HG03064 (cell line): Measurements from ENCODE around the gene GIGYF1.
"Not testable (repeated sequence)": the region's sequence is repeated elsewhere in the genome, so short reads cannot be mapped to it uniquely, and the experiment has no call there.

Experiments used
- ATAC-seq: cut with Tn5 transposase; IDR thresholded peaks from one replicate; pipeline ENCODE4 v1.9.1; 2021; ENCODE audit warnings: low read depth; ENCODE audit not compliant: unreplicated experiment

GIGYF1 gene

DNA sequence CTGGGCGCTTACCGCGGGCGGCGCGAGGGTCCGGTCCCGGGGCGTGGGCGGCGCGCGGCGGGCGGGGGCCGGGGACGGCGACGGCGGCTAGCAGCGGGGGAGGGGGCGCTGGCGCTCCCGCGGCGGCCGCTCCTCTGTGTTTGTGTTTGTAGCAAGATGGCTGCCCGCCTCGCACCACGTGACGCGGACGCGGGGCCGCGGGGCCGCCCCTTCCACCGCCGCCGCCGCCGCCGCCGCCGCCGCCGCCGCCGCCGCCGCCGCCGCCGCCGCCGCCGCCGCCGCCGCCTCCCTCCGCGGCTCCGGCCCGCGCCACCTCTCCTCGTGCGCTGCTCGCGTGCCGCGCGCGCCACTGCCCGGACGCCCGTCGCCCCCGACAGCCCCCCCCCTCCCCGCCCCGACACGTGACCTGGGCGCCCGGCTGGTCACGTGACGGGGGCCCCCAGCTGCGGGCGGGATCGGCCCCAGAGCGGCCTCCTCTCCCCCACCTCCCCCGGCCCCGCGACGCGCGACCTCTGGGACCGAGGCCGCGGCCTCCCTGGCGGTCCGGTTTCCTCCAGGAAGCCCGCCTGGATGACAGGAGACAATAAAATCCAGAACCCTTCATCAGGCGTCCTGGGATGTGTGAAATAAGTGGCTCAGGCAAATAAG, at the start of gene GIGYF1:
Gene GIGYF1 (minus strand): TSS at position 153 of the 648 bp plus-strand sequence. CDS start 6,012 bp downstream, outside the sequence.
- ATAC-seq, result peak; percentile 42

GRCh38 chr7:100739934-100740333, 45.9 kb upstream of the GIGYF1 start:
- no peak for ATAC-seq

DNA sequence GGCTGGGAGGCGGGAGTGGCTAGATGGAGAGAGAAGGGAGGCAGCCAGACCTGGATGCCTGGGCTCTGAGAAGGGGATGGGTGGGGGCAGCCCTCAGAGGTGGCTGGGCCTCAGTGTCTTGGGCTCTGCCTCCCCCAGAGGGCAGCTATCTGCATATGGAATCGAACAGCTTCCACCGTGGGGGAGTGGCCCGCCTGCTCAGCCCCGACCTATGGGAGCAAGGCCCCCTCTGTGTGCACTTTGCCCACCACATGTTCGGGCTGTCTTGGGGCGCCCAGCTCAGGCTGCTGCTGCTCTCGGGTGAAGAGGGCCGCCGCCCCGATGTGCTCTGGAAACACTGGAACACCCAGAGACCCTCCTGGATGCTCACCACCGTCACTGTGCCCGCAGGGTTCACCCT, 42.6 kb upstream of the GIGYF1 start:
- no peak for ATAC-seq

DNA sequence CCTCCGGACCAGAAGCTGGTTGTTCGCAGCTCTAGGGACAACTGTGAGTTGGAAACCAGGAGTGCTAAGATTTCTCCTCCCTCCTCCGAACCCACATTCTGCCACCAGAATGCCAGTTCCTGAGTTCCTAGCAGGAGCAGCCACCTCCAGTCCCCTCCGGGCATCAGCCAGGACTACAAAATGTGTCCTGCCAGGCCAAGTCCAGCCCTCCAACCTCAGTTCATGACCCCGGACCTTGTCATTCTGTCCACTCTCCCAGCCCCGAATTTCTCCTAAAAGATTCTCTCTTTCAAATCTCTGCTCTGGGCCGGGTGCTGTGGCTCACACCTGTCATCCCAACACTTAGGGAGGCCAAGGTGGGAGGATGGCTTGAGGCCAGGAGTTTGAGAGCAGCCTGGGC, 41.7 kb upstream of the GIGYF1 start:
- ATAC-seq, result no peak

DNA sequence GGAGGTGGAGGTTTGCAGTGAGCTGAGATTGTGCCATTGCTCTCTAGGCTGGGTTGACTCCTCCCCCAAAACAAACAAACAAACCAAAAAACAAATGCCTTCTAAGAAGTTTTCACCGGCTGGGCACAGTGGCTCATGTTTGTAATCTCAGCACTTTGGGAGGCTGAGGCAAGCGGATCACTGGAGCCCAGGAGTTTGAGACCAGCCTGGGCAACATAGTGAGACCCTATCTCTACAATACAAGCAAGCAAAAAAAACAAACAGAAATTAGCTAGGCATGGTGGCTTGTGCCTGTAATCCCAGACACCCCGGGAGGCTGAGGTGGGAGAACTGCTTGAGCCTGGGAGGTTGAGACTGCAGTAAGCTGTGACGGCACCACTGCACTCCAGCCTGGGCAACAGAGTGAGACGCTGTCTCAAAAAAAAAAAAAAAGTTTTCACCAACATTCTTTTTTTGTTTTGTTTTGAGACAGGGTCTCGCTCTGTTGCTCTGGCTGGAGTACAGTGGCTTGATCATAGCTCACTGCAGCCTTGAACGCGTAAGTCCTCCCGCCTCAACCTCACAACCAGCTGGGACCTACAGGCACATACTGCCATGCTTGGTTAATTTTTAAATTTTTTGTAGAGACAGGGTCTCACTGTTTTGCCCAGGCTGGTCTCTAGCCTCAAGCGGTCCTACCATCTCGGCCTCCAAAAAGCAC, 38.0 kb upstream of the GIGYF1 start:
- ATAC-seq, result no peak

GRCh38 chr7:100730136-100730800, 36.2 kb upstream of the GIGYF1 start:
- ATAC-seq, result no peak

DNA sequence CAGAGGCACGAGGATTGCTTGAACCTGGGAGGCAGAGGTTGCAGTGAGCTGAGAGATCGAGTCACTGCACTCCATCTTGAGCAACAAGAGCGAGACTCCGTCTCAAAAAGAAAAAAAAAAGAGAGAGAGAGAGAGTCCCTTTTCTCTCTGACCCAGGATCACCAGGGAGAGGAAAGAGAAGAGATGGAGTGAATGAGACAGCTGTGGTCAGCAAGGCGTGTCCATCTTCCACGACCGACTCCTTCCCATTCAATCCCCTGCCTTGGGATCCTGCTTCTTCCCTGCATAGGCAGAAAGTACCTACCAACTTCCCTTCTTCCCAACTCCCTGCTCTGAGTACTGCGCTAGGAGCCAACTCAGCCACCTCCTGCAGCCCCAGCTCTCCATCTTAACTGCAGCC, 34.1 kb upstream of the GIGYF1 start:
- ATAC-seq, result no peak

DNA sequence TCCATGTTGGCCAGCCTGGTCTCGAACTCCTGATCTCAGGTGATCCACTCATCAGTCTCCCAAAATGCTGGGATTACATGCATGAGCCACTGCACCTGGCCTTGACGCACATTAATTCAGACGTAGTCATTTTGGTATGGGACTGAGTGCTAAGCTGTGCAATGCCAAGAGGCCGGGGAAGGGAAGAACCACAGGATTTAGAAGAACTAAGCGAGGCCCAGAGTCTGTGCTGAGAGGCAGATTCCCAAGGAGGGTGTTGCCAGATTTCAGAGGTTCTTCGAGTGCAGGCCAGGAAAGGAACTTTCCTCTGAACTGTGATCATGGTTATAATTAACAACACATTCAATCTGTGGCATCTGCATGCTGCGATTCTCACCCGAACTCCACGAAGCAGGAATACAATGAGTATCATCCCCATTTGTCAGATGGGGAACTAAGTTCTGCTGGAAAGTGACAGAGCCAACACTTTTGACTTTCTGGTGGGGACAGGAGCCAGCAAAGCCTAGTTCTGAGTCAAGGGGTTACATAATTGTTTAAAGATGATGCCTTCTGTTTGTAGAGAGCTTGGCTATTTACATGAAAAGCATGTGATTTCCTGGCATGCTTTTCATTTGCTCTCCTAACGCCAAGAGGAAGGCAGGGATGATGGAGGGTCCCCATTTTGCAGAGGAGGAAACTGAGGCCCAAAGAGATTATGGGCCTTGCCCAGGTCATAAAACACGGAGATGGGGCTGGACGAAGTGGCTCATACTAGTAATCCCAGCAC, 33.1 kb upstream of the GIGYF1 start:
- no peak for ATAC-seq

DNA sequence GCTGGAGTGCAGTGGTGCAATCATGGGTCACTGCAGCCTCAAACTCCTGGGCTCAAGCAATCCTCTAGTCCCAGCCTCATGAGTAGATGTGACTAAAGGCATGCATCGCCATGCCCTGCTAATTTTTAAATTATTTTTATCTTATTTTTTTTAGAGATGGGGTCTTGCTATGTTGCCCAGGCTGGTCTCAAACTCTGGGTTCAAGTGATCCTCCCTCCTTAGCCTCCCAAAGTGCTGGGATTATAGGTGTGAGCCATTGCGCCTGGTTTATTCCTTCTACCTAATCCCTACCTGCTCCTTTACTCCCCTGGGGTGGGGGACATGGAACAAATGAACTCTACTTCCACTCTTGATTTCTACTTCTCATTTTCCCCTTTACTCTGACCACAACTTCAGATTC, 30.3 kb upstream of the GIGYF1 start:
- ATAC-seq, result not testable (repeated sequence)

DNA sequence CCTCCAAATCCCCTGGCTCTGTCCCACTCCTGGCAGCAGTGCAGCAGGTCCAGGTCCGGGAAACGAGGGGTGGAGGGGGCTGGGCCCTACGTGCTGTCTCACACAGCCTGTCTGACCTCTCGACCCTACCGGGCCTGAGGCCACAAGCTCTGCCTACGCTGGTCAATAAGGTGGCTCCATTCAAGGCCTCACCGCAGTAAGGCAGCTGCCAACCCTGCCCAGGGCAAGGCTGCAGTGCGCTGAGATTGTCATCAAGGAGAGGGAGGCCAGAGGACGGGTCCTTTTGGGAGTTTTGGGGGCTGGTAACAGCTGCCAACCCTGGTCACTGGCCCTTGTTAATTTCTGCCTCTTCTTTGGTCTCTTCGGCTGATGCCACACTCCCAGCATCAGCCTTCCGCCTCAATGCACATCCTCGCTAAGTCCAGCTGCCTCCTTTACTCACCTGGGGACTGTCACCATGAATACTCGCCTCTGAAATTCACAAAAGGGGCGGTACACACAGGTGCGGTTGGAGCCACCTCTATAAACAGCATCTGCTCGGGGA, 29.8 kb upstream of the GIGYF1 start:
- ATAC-seq, result no peak

- no peak for ATAC-seq
Measured at GRCh38 chr7:100722480-100723212, 28.6 kb upstream of the GIGYF1 start.

GRCh38 chr7:100721505-100721812, 27.4 kb upstream of the GIGYF1 start:
- ATAC-seq, result no peak

GRCh38 chr7:100720671-100721504, 26.8 kb upstream of the GIGYF1 start:
- ATAC-seq, result no peak

DNA sequence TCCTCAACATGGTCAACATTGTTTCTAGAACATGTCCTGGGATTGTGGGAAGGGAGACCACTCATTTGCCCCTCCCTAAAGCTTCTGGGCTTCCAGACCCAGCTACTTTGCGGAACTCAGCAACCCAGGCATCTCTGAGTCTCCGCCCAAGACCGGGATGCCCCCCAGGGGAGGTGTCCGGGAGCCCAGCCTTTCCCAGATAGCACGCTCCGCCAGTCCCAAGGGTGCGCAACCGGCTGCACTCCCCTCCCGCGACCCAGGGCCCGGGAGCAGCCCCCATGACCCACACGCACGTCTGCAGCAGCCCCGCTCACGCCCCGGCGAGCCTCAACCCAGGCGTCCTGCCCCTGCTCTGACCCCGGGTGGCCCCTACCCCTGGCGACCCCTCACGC, 26.2 kb upstream of the GIGYF1 start, which contains the start of gene EPO:
Gene EPO (plus strand): TSS at position 190 of the 392 bp plus-strand sequence. CDS start 513 bp downstream, outside the sequence.
- no peak for ATAC-seq

- ATAC-seq, result no peak
Measured at GRCh38 chr7:100719523-100720278, 25.7 kb upstream of the GIGYF1 start.

DNA sequence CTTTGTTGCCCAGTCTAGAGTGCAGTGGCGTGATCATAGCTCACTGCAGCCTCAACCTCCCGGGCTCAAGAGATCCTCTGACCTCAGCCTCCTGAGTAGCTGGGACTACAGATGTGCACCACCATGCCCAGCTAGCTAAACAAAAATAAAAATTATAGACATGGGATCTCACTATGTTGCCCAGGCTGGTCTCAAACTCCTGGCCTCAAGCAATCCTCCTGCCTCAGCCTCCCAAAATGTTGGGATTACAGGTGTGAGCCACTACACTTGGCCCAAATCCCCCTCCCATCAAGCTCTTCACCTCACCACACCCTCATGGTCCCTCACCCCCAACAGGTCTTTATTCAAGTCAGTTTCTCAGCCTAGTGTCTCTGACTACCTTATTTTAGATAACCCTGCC, 23.0 kb upstream of the GIGYF1 start:
- not testable (repeated sequence) for ATAC-seq

GRCh38 chr7:100714725-100715124, 20.7 kb upstream of the GIGYF1 start:
- ATAC-seq, result no peak

GRCh38 chr7:100711369-100711768, 17.3 kb upstream of the GIGYF1 start:
- no peak for ATAC-seq

DNA sequence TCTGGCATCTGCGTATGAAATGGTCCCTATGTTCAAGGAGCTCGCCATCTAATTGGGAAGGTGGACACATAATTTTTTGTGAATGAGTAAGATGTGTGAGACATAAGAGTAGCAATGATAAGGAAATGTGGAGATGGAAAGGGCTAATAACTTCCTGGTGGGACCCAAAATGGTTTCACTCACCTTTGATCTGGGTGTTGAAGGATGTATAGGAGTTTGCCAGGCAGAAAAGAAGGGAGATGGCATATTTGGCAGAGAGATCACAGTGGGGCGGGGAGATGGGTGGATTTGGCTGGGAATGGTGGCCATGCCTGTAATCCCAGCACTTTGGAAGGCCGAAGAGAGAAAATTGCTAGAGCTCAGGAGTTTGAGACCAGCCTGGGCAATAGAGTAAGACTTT, 16.4 kb upstream of the GIGYF1 start:
- ATAC-seq, result no peak
